ENCODE measurements around the gene APBB1IP.
"Not testable (repeated sequence)": the region's sequence is repeated elsewhere in the genome, so short reads cannot be mapped to it uniquely, and the experiment has no call there.

The APBB1IP gene

GRCh38 chr10:26492725-26493124 is 54.6 kb downstream of the APBB1IP start:
- H2BK15ac ChIP-seq (ENCODE audit: low read length); H3K4me2 ChIP-seq (ENCODE audit: insufficient read depth, low read length, poor library complexity, severe bottlenecking); H2BK12ac ChIP-seq (ENCODE audit: low read length); H3K36me3 ChIP-seq (replicated peaks in 1 of 2; ENCODE audit: control insufficient read depth in 2 of 2, insufficient read depth in 2 of 2, low read length in 2 of 2); H3K4ac ChIP-seq (ENCODE audit: low read length); H2BK120ac ChIP-seq (ENCODE audit: low read depth, low read length); H2AFZ ChIP-seq (ENCODE audit: low read length); H3K14ac ChIP-seq (ENCODE audit: low read length); H3K27ac ChIP-seq (replicated peaks; ENCODE audit: low read length); H3K27me3 ChIP-seq (ENCODE audit: control insufficient read depth in 3 of 3, insufficient read depth in 3 of 3, low read depth in 1 of 3, low read length in 3 of 3); H3K9me3 ChIP-seq (replicated peaks in 1 of 2; ENCODE audit: control insufficient read depth in 2 of 2, insufficient read depth in 1 of 2, low read depth in 1 of 2, low read length in 2 of 2); H4K8ac ChIP-seq (ENCODE audit: low read depth, low read length); H3K23ac ChIP-seq (ENCODE audit: low read depth, low read length, poor library complexity); H3K4me3 ChIP-seq (ENCODE audit: low read length in 2 of 2); H3K4me1 ChIP-seq (ENCODE audit: control insufficient read depth in 2 of 2, insufficient read depth in 1 of 2, low read depth in 1 of 2, low read length in 2 of 2); H2BK5ac ChIP-seq (ENCODE audit: low read length); H4K91ac ChIP-seq (ENCODE audit: low read depth, low read length, poor library complexity); H3K18ac ChIP-seq (ENCODE audit: low read length); H2AK5ac ChIP-seq (ENCODE audit: low read depth, low read length); H3K9ac ChIP-seq (ENCODE audit: low read depth, low read length, poor library complexity); DNase-seq (ENCODE audit: low spot score); H3K79me1 ChIP-seq (ENCODE audit: low read depth, low read length): not testable (repeated sequence)
- no CpG with 5 or more reads among the region's 9 CpGs for WGBS, 2 donors (ENCODE audit: extremely low coverage in 2 of 2, insufficient read length in 2 of 2, insufficient replicate concordance in 1 of 2)

GRCh38 chr10:26494018-26494417 is 55.9 kb downstream of the APBB1IP start:
- H3K36me3 ChIP-seq (replicated peaks in 1 of 2; ENCODE audit: control insufficient read depth in 2 of 2, insufficient read depth in 2 of 2, low read length in 2 of 2): no peaks in the 10 kb centered on the region
- H3K9ac ChIP-seq (ENCODE audit: low read depth, low read length, poor library complexity): no peak overlapping the region
- no peak overlapping the region for H3K4ac ChIP-seq (ENCODE audit: low read length)
- no peaks in the 10 kb centered on the region for H3K27me3 ChIP-seq (ENCODE audit: control insufficient read depth in 3 of 3, insufficient read depth in 3 of 3, low read depth in 1 of 3, low read length in 3 of 3)
- no peaks in the 10 kb centered on the region for H3K9me3 ChIP-seq (replicated peaks in 1 of 2; ENCODE audit: control insufficient read depth in 2 of 2, insufficient read depth in 1 of 2, low read depth in 1 of 2, low read length in 2 of 2)
- no peak overlapping the region for H2BK120ac ChIP-seq (ENCODE audit: low read depth, low read length)
- DNase-seq (ENCODE audit: low spot score): no peak
- no peak overlapping the region for H3K23ac ChIP-seq (ENCODE audit: low read depth, low read length, poor library complexity)
- no peak overlapping the region for H3K27ac ChIP-seq (replicated peaks; ENCODE audit: low read length)
- H3K18ac ChIP-seq (ENCODE audit: low read length): no peak overlapping the region
- H2BK12ac ChIP-seq (ENCODE audit: low read length): no peak overlapping the region
- no peak overlapping the region for H2AK5ac ChIP-seq (ENCODE audit: low read depth, low read length)
- H3K4me2 ChIP-seq (ENCODE audit: insufficient read depth, low read length, poor library complexity, severe bottlenecking): no peak overlapping the region
- no peak overlapping the region for H4K8ac ChIP-seq (ENCODE audit: low read depth, low read length)
- no peak overlapping the region for H2BK5ac ChIP-seq (ENCODE audit: low read length)
- H4K91ac ChIP-seq (ENCODE audit: low read depth, low read length, poor library complexity): no peak overlapping the region
- H3K79me1 ChIP-seq (ENCODE audit: low read depth, low read length): no peaks in the 10 kb centered on the region
- no peak overlapping the region for H3K4me3 ChIP-seq (ENCODE audit: low read length in 2 of 2)
- no peak overlapping the region for H2BK15ac ChIP-seq (ENCODE audit: low read length)
- H2AFZ ChIP-seq (ENCODE audit: low read length): no peak overlapping the region
- H3K4me1 ChIP-seq (ENCODE audit: control insufficient read depth in 2 of 2, insufficient read depth in 1 of 2, low read depth in 1 of 2, low read length in 2 of 2): no peaks in the 10 kb centered on the region
- WGBS, 2 donors (ENCODE audit: extremely low coverage in 2 of 2, insufficient read length in 2 of 2, insufficient replicate concordance in 1 of 2): no CpG with 5 or more reads among the region's 2 CpGs
- H3K14ac ChIP-seq (ENCODE audit: low read length): no peak overlapping the region

GRCh38 chr10:26499426-26499825 is 61.3 kb downstream of the APBB1IP start:
- Histone ChIP-seq H2BK15ac (ENCODE audit: low read length) (no peak overlapping the region), H4K8ac (ENCODE audit: low read depth, low read length) (no peak overlapping the region), H2BK12ac (ENCODE audit: low read length) (no peak overlapping the region), H2BK120ac (ENCODE audit: low read depth, low read length) (no peak overlapping the region), H3K79me1 (ENCODE audit: low read depth, low read length) (no peaks in the 10 kb centered on the region), H3K4me2 (ENCODE audit: insufficient read depth, low read length, poor library complexity, severe bottlenecking) (no peak overlapping the region), H3K18ac (ENCODE audit: low read length) (no peak overlapping the region), H2AFZ (ENCODE audit: low read length) (no peak overlapping the region), H2BK5ac (ENCODE audit: low read length) (no peak overlapping the region), H3K36me3 (replicated peaks in 1 of 2; ENCODE audit: control insufficient read depth in 2 of 2, insufficient read depth in 2 of 2, low read length in 2 of 2) (no peaks in the 10 kb centered on the region), H3K4ac (ENCODE audit: low read length) (no peak overlapping the region), H3K9ac (ENCODE audit: low read depth, low read length, poor library complexity) (no peak overlapping the region), H3K27me3 (ENCODE audit: control insufficient read depth in 3 of 3, insufficient read depth in 3 of 3, low read depth in 1 of 3, low read length in 3 of 3) (no peaks in the 10 kb centered on the region), H3K4me3 (ENCODE audit: low read length in 2 of 2) (no peak overlapping the region), H3K23ac (ENCODE audit: low read depth, low read length, poor library complexity) (no peak overlapping the region), H3K4me1 (ENCODE audit: control insufficient read depth in 2 of 2, insufficient read depth in 1 of 2, low read depth in 1 of 2, low read length in 2 of 2) (no peaks in the 10 kb centered on the region), H3K9me3 (replicated peaks in 1 of 2; ENCODE audit: control insufficient read depth in 2 of 2, insufficient read depth in 1 of 2, low read depth in 1 of 2, low read length in 2 of 2) (no peaks in the 10 kb centered on the region), H4K91ac (ENCODE audit: low read depth, low read length, poor library complexity) (no peak overlapping the region), H3K27ac (replicated peaks; ENCODE audit: low read length) (no peak overlapping the region), H3K14ac (ENCODE audit: low read length) (no peak overlapping the region), H2AK5ac (ENCODE audit: low read depth, low read length) (no peak overlapping the region)
- no peak for DNase-seq (ENCODE audit: low spot score)

GRCh38 chr10:26502986-26503385 is 64.8 kb downstream of the APBB1IP start:
- H3K27ac ChIP-seq (replicated peaks; ENCODE audit: low read length): no peak overlapping the region
- no peak overlapping the region for H3K4ac ChIP-seq (ENCODE audit: low read length)
- H3K4me1 ChIP-seq (ENCODE audit: control insufficient read depth in 2 of 2, insufficient read depth in 1 of 2, low read depth in 1 of 2, low read length in 2 of 2): no peaks in the 10 kb centered on the region
- H2AK5ac ChIP-seq (ENCODE audit: low read depth, low read length): no peak overlapping the region
- no peak overlapping the region for H3K9ac ChIP-seq (ENCODE audit: low read depth, low read length, poor library complexity)
- no peak overlapping the region for H4K8ac ChIP-seq (ENCODE audit: low read depth, low read length)
- H3K79me1 ChIP-seq (ENCODE audit: low read depth, low read length): no peaks in the 10 kb centered on the region
- H3K4me3 ChIP-seq (ENCODE audit: low read length in 2 of 2): no peak overlapping the region
- no peak overlapping the region for H3K18ac ChIP-seq (ENCODE audit: low read length)
- no peak overlapping the region for H3K23ac ChIP-seq (ENCODE audit: low read depth, low read length, poor library complexity)
- no peak overlapping the region for H3K4me2 ChIP-seq (ENCODE audit: insufficient read depth, low read length, poor library complexity, severe bottlenecking)
- H2BK5ac ChIP-seq (ENCODE audit: low read length): no peak overlapping the region
- H4K91ac ChIP-seq (ENCODE audit: low read depth, low read length, poor library complexity): no peak overlapping the region
- H3K9me3 ChIP-seq (replicated peaks in 1 of 2; ENCODE audit: control insufficient read depth in 2 of 2, insufficient read depth in 1 of 2, low read depth in 1 of 2, low read length in 2 of 2): no peaks in the 10 kb centered on the region
- no peak overlapping the region for H2BK120ac ChIP-seq (ENCODE audit: low read depth, low read length)
- H2BK15ac ChIP-seq (ENCODE audit: low read length): no peak overlapping the region
- DNase-seq (ENCODE audit: low spot score): no peak
- no peaks in the 10 kb centered on the region for H3K36me3 ChIP-seq (replicated peaks in 1 of 2; ENCODE audit: control insufficient read depth in 2 of 2, insufficient read depth in 2 of 2, low read length in 2 of 2)
- H2AFZ ChIP-seq (ENCODE audit: low read length): no peak overlapping the region
- no peak overlapping the region for H2BK12ac ChIP-seq (ENCODE audit: low read length)
- no peaks in the 10 kb centered on the region for H3K27me3 ChIP-seq (ENCODE audit: control insufficient read depth in 3 of 3, insufficient read depth in 3 of 3, low read depth in 1 of 3, low read length in 3 of 3)
- no peak overlapping the region for H3K14ac ChIP-seq (ENCODE audit: low read length)
- WGBS, 2 donors (ENCODE audit: extremely low coverage in 2 of 2, insufficient read length in 2 of 2, insufficient replicate concordance in 1 of 2): no CpG with 5 or more reads among the region's 6 CpGs
